HCT116 (cell line): ENCODE data around the gene ARL5C. TPM values are rescaled to one million over a fixed set of nuclear protein-coding genes. Genes with fewer than 3 reads are reported as not detected.

Experiments used
- ATAC-seq: fragments of 200-7000 bp; cut with Tn5 transposase; 2 replicates; pipeline ENCODE4 v1.9.1; 2020; ENCODE audit warnings: mild to moderate bottlenecking, moderate library complexity
- BruUV-seq: library from RNA; stranded (reverse); fragments of 400-500 nt; replicated peaks from 2 replicates; lab custom pipeline; 2021; lab: Mats Ljungman, UMichigan
- CTCF ChIA-PET: fragments of 300-600 bp; sonication (Branson Sonifier 250); formaldehyde crosslinking; loops from one replicate; lab custom pipeline; 2021; ENCODE audit warnings: antibody characterized with exemption; lab: Charles Lee
- POLR2A ChIA-PET: fragments of 300-600, 350-600 bp; sonication (Branson Sonifier 250); formaldehyde crosslinking; loops from one replicate; lab custom pipeline; 2021; ENCODE audit warnings: antibody characterized with exemption; lab: Charles Lee
- RAD21 ChIA-PET, 2 experiments: fragments of 300-600 bp; sonication (Branson Sonifier 250); formaldehyde crosslinking; loops; one replicate each; lab custom pipeline; 2023; ENCODE audit warnings: low total read pairs in 2 of 2; ENCODE audit not compliant: uncharacterized antibody in 2 of 2, unreplicated experiment in 2 of 2, low non-redundant PET in 1 of 2; lab: Charles Lee
- DNase-seq: peaks from one replicate; pipeline ENCODE4 v3.0.0-alpha.2; 2010; ENCODE audit warnings: low read depth, low spot score
- H2AFZ ChIP-seq: fragments of 200-600 bp; shearing (Covaris generic), sonication (generic); 2 replicates; pipeline ENCODE4 v1.6.1; 2017; ENCODE audit warnings: low read depth, mixed run types, mixed read lengths, antibody characterized with exemption, low read length; ENCODE audit not compliant: poor library complexity, severe bottlenecking
- H3K27ac ChIP-seq: 2 replicates; pipeline ENCODE4 v1.5.1; 2012; ENCODE audit warnings: low read depth, low read length
- H3K27me3 ChIP-seq: fragments of 200-600 bp; sonication (generic); 2 replicates; pipeline ENCODE4 v1.6.1; 2016; ENCODE audit warnings: mixed run types, low read length, mixed read lengths; ENCODE audit not compliant: insufficient read depth
- H3K36me3 ChIP-seq, 2 experiments: fragments of 200-500 bp in 1 of 2; fragments of 200-600 bp in 1 of 2; sonication (Bioruptor generic) in 1 of 2; sonication (generic) in 1 of 2; 2 replicates each; pipeline versions ENCODE4 v1.5.1 to v1.6.1; 2014 to 2016; ENCODE audit warnings: low read length in 2 of 2, inconsistent platforms in 1 of 2, mixed read lengths in 1 of 2, mixed run types in 1 of 2; ENCODE audit not compliant: insufficient read depth in 2 of 2, control insufficient read depth in 1 of 2
- H3K4me1 ChIP-seq, 2 experiments: fragments of 200-600 bp in 1 of 2; sonication (generic) in 1 of 2; 2 replicates each; pipeline versions ENCODE4 v1.5.1 to v1.6.1; 2012 to 2017; ENCODE audit warnings: low read length in 2 of 2, inconsistent platforms in 1 of 2, mild to moderate bottlenecking in 1 of 2, mixed read lengths in 1 of 2, mixed run types in 1 of 2, moderate library complexity in 1 of 2; ENCODE audit not compliant: insufficient read depth in 2 of 2, control insufficient read depth in 1 of 2
- H3K4me2 ChIP-seq: fragments of 200-600 bp; sonication (generic); 2 replicates; pipeline ENCODE4 v1.6.1; 2017; ENCODE audit warnings: mixed run types, low read length, mixed read lengths
- H3K4me3 ChIP-seq, 2 experiments: fragments of 200-600 bp in 1 of 2; sonication (generic) in 1 of 2; replicated peaks in 1 of 2; 2 replicates each; pipeline ENCODE4 v1.5.1; 2011 to 2016; ENCODE audit warnings: low read length in 2 of 2, control low read depth in 1 of 2, low read depth in 1 of 2, mild to moderate bottlenecking in 1 of 2, mixed read lengths in 1 of 2, mixed run types in 1 of 2
- H3K79me2 ChIP-seq: fragments of 200-600 bp; sonication (generic); 2 replicates; pipeline ENCODE4 v1.6.1; 2017; ENCODE audit warnings: mild to moderate bottlenecking, mixed run types, low read length, moderate library complexity, mixed read lengths; ENCODE audit not compliant: insufficient read depth
- H3K9ac ChIP-seq: fragments of 200-600 bp; sonication (generic); 2 replicates; pipeline ENCODE4 v1.6.1; 2016; ENCODE audit warnings: low read length, mixed read lengths
- H3K9me2 ChIP-seq: fragments of 200-600 bp; sonication (generic), shearing (Covaris generic); 2 replicates; pipeline ENCODE4 v1.6.1; 2017; ENCODE audit warnings: mixed run types, mild to moderate bottlenecking, moderate library complexity; ENCODE audit not compliant: insufficient read depth
- H3K9me3 ChIP-seq, 2 experiments: fragments of 200-500 bp in 1 of 2; fragments of 200-600 bp in 1 of 2; sonication (Bioruptor generic) in 1 of 2; sonication (generic) in 1 of 2; 2 replicates each; pipeline ENCODE4 v1.6.1; 2014 to 2017; ENCODE audit warnings: low read length in 2 of 2, mixed read lengths in 2 of 2, inconsistent platforms in 1 of 2, low read depth in 1 of 2, mild to moderate bottlenecking in 1 of 2, mixed run types in 1 of 2, moderate library complexity in 1 of 2; ENCODE audit not compliant: control insufficient read depth in 1 of 2, insufficient read depth in 1 of 2
- H4K20me1 ChIP-seq: fragments of 200-600 bp; sonication (generic), shearing (Covaris generic); 2 replicates; pipeline ENCODE4 v1.6.1; 2017; ENCODE audit warnings: mixed run types, mild to moderate bottlenecking, moderate library complexity; ENCODE audit not compliant: insufficient read depth
- ELF1 ChIP-seq: IDR thresholded peaks from 2 replicates; pipeline ENCODE4 v1.6.1; 2012; ENCODE audit warnings: low read depth, borderline replicate concordance
- FOSL1 ChIP-seq: IDR thresholded peaks from 2 replicates; pipeline ENCODE4 v1.6.1; 2012; ENCODE audit warnings: low read depth
- JUND ChIP-seq: IDR thresholded peaks from 2 replicates; pipeline ENCODE4 v1.6.1; 2012
- POLR2A ChIP-seq: IDR thresholded peaks from 2 replicates; pipeline ENCODE4 v1.7.0; 2011; ENCODE audit warnings: borderline replicate concordance; ENCODE audit not compliant: insufficient read depth, insufficient read length; ENCODE audit errors: extremely low read depth
- POLR2AphosphoS5 ChIP-seq: IDR thresholded peaks from 2 replicates; pipeline ENCODE4 v1.6.1; 2011; ENCODE audit warnings: mild to moderate bottlenecking, low read depth, low read length, moderate library complexity
- SIN3A ChIP-seq: IDR thresholded peaks from 2 replicates; pipeline ENCODE4 v1.6.1; 2012; ENCODE audit warnings: low read depth
- SRF ChIP-seq: IDR thresholded peaks from 2 replicates; pipeline ENCODE4 v1.6.1; 2012; ENCODE audit warnings: low read depth
- ZNF274 ChIP-seq: fragments of 200-500 bp; sonication (Bioruptor generic); IDR thresholded peaks from 2 replicates; pipeline ENCODE4 v1.6.1; 2014; ENCODE audit warnings: mild to moderate bottlenecking, low read depth, low read length, inconsistent platforms
- intact Hi-C: fragments of 100-400 bp; cut with micrococcal nuclease; formaldehyde crosslinking; loops from 2 replicates; pipeline ENCODE4 v1.10.0; 2022
- total RNA-seq: library from RNA; stranded (reverse); gene quantifications from one replicate; pipeline ENCODE4 v1.2.1, GENCODE V29; 2021; ENCODE audit not compliant: unreplicated experiment
- TF ChIP-seq, protein P1 (sequence below): IDR thresholded peaks from 2 replicates; pipeline ENCODE4 v1.6.1; 2012

The ARL5C gene
- total RNA-seq, 1 experiment from 2014 or later: not detected

DNA sequence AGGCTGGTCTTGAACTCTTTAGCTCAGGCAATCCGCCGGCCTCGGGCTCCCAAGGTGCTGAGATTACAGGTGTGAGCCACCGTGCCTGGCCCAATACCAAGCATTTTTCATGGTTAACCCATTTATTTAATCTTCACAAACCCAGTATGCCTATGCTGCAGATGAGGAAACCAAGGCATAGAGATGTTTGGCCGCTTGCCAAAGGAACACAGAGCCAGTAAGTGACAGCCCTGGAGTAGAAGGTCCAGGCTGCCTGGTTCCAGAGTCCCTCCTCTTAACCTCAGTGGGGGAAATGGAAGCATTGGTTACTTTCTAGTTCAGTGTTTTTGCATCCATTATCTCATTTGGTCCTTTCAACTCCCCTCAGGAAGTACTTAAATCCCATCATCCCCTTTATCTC is 15.3 kb upstream of the ARL5C start:
- no TSS peak for BruUV-seq
- Histone ChIP-seq H2AFZ (no peak overlapping the region), H3K4me2 (no peak overlapping the region), H3K79me2 (no peaks in the 10 kb centered on the region), H4K20me1 (no peaks in the 10 kb centered on the region), H3K36me3 (peaks cover 6 to 25% of the 10 kb centered on the region in 2 experiments; a peak in 3 of 4 replicates), H3K27me3 (no peaks in the 10 kb centered on the region), H3K9ac (no peak overlapping the region), H3K27ac (no peak overlapping the region), H3K9me3 (no peaks in the 10 kb centered on the region), H3K9me2 (no peaks in the 10 kb centered on the region), H3K4me3 (no peak overlapping the region), H3K4me1 (peaks cover 5 to 15% of the 10 kb centered on the region in 2 experiments; a peak in 3 of 4 replicates)
- TF ChIP-seq ZNF274: no peak
- TF ChIP-seq SRF: no peak
- no peak for TF ChIP-seq POLR2AphosphoS5
- no peak for TF ChIP-seq ELF1
- TF ChIP-seq POLR2A: no peak
- TF ChIP-seq SIN3A: no peak
- TF ChIP-seq, protein P1, sequence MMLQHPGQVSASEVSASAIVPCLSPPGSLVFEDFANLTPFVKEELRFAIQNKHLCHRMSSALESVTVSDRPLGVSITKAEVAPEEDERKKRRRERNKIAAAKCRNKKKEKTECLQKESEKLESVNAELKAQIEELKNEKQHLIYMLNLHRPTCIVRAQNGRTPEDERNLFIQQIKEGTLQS: no peak
- ChIA-PET POLR2A (no interaction called here), CTCF (no interaction called here), RAD21 (no interaction called here)
- DNase-seq: no peak
- ATAC-seq: no peak
- intact Hi-C loops: no loop called here

DNA sequence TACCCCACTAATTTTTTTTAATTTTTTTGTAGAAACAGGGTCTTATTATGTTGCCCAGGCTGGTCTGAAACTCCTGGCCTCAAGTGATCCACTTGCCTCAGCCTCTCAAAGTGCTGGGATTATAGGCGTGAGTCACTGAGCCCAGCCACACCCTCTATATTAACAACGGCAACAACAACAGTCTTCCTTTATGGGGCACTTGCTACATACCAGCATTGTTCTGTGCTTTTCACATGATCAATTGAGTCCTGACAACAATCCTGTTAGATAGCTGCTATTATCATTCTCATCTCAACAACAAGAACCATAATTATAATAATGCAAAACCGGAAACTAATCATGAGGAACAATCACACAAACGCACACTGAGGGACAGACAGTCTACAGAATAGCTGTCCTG is 12.6 kb upstream of the ARL5C start:
- no peak overlapping the region for H3K4me3 ChIP-seq
- ChIA-PET CTCF (interaction anchor here (1.7 kb wide), 1 partner anchor 195 kb away, joined by 4 read pairs; no protein-coding TSS in a partner anchor), POLR2A (interaction anchor here (0.5 kb wide), 1 partner anchor 308 kb away, joined by 4 read pairs; no protein-coding TSS in a partner anchor)
- H3K9me3 ChIP-seq: no peaks in the 10 kb centered on the region
- BruUV-seq: no TSS peak
- no peaks in the 10 kb centered on the region for H4K20me1 ChIP-seq
- peak overlapping the region; percentile 19 for H3K9ac ChIP-seq
- no peaks in the 10 kb centered on the region for H3K9me2 ChIP-seq
- H3K4me2 ChIP-seq: peak overlapping the region; percentile 51
- peaks cover 5 to 27% of the 10 kb centered on the region in 2 experiments; a peak in 3 of 4 replicates for H3K4me1 ChIP-seq
- no peak overlapping the region for H2AFZ ChIP-seq
- DNase-seq: peak; percentile 18
- peak; percentile 44; the same call in 1 of the 2 replicates for TF ChIP-seq FOSL1
- no peak for TF ChIP-seq JUND
- TF ChIP-seq, all 23 proteins: peak for 1
- Histone ChIP-seq H3K79me2 (no peaks in the 10 kb centered on the region), H3K27ac (no peak overlapping the region), H3K36me3 (peaks cover 5 to 12% of the 10 kb centered on the region in 2 experiments; a peak in 3 of 4 replicates), H3K27me3 (no peaks in the 10 kb centered on the region)
- RAD21 ChIA-PET: no interaction called here
- intact Hi-C loops: no loop called here
- ATAC-seq: peak; percentile 52
